Thyroid gland (tissue), 4 donors: Measurements from ENCODE around the gene LSM14A.

Source experiments
- CTCF ChIP-seq, 6 experiments: fragments of 200-600 bp in 3 of 6; fragments of 450-650 bp in 3 of 6; sonication (generic) in 3 of 6; IDR thresholded peaks; one replicate each; pipeline ENCODE4 v1.5.1; 2016 to 2019; ENCODE audit warnings: antibody characterized with exemption in 6 of 6, mild to moderate bottlenecking in 2 of 6, inconsistent platforms in 1 of 6, moderate library complexity in 1 of 6
- POLR2A ChIP-seq, 2 donors: fragments of 450-650 bp; IDR thresholded peaks; one replicate each; pipeline ENCODE4 v1.6.1; 2017; ENCODE audit warnings: antibody characterized with exemption in 2 of 2, mild to moderate bottlenecking in 2 of 2, moderate library complexity in 1 of 2

- TF ChIP-seq POLR2A (IDR thresholded peaks at IDR 0.05): no peak
- no peak for TF ChIP-seq CTCF (IDR thresholded peaks at IDR 0.05)
Measured at GRCh38 chr19:34228347-34228746, 56.0 kb downstream of the LSM14A start.
